Measurements from ENCODE around the gene COLEC12.

- TF ChIP-seq CTCF (optimal IDR thresholded peaks at IDR 0.05 in 1 of 3, IDR thresholded peaks at IDR 0.05 in 1 of 3, conservative IDR thresholded peaks at IDR 0.05 in 1 of 3; ENCODE audit: extremely low read depth in 1 of 3, insufficient read depth in 2 of 3, low read length in 3 of 3), result no peak
- TF ChIP-seq EZH2 (IDR thresholded peaks at IDR 0.05; ENCODE audit: low read length), result no peak
These were observed 124.2 kb downstream of the COLEC12 start for GRCh38 chr18:376311-376710.

All from keratinocyte (primary cell).